Measurements from ENCODE around the gene CDKN2AIP. TPM values are rescaled to one million over a fixed set of nuclear protein-coding genes. Genes with fewer than 3 reads are reported as not detected.

Gene CDKN2AIP
- total RNA-seq, 1 donor from 2014 or later, result 15.9 TPM

- Mint-ChIP-seq H3K27ac (ENCODE audit: unreplicated experiment) (no peak overlapping the region), H3K9me3 (ENCODE audit: unreplicated experiment) (no peaks in the 10 kb centered on the region), H3K36me3 (ENCODE audit: unreplicated experiment) (peaks cover 9% of the 10 kb centered on the region), H3K4me3 (ENCODE audit: unreplicated experiment) (no peak overlapping the region), H3K4me1 (ENCODE audit: low read depth, unreplicated experiment) (no peaks in the 10 kb centered on the region), H3K27me3 (ENCODE audit: unreplicated experiment) (peaks cover 2% of the 10 kb centered on the region)
- TF ChIP-seq CTCF (IDR thresholded peaks at IDR 0.05; ENCODE audit: partially characterized antibody, unreplicated experiment), result no peak
- no peak for DNase-seq
These were observed 41.1 kb downstream of the CDKN2AIP start for GRCh38 chr4:183485411-183486160.

GRCh38 chr4:183492791-183493222 is 48.4 kb downstream of the CDKN2AIP start:
- no peak for DNase-seq

GRCh38 chr4:183493246-183493645 is 48.8 kb downstream of the CDKN2AIP start:
- H3K36me3 Mint-ChIP-seq (ENCODE audit: unreplicated experiment), result peaks cover 7% of the 10 kb centered on the region
- H3K4me3 Mint-ChIP-seq (ENCODE audit: unreplicated experiment), result no peak overlapping the region
- H3K4me1 Mint-ChIP-seq (ENCODE audit: low read depth, unreplicated experiment), result no peaks in the 10 kb centered on the region
- H3K9me3 Mint-ChIP-seq (ENCODE audit: unreplicated experiment), result peaks cover 1% of the 10 kb centered on the region
- H3K27ac Mint-ChIP-seq (ENCODE audit: unreplicated experiment), result no peak overlapping the region
- no peak for TF ChIP-seq CTCF (IDR thresholded peaks at IDR 0.05; ENCODE audit: partially characterized antibody, unreplicated experiment)
- no peaks in the 10 kb centered on the region for H3K27me3 Mint-ChIP-seq (ENCODE audit: unreplicated experiment)
- no peak for DNase-seq

More at GRCh38 chr4:183492791-183493222, 48.4 kb downstream of the CDKN2AIP start:
- no peak overlapping the region for H3K4me3 Mint-ChIP-seq (ENCODE audit: unreplicated experiment)
- H3K27ac Mint-ChIP-seq (ENCODE audit: unreplicated experiment), result no peak overlapping the region
- H3K9me3 Mint-ChIP-seq (ENCODE audit: unreplicated experiment), result peaks cover 1% of the 10 kb centered on the region
- peaks cover 7% of the 10 kb centered on the region for H3K36me3 Mint-ChIP-seq (ENCODE audit: unreplicated experiment)
- no peaks in the 10 kb centered on the region for H3K4me1 Mint-ChIP-seq (ENCODE audit: low read depth, unreplicated experiment)
- TF ChIP-seq CTCF (IDR thresholded peaks at IDR 0.05; ENCODE audit: partially characterized antibody, unreplicated experiment), result no peak
- no peaks in the 10 kb centered on the region for H3K27me3 Mint-ChIP-seq (ENCODE audit: unreplicated experiment)

- TF ChIP-seq CTCF (IDR thresholded peaks at IDR 0.05; ENCODE audit: partially characterized antibody, unreplicated experiment), result no peak
- peaks cover 1% of the 10 kb centered on the region for H3K9me3 Mint-ChIP-seq (ENCODE audit: unreplicated experiment)
- DNase-seq, result no peak
- no peak overlapping the region for H3K27ac Mint-ChIP-seq (ENCODE audit: unreplicated experiment)
- H3K36me3 Mint-ChIP-seq (ENCODE audit: unreplicated experiment), result peaks cover 7% of the 10 kb centered on the region
- no peak overlapping the region for H3K4me3 Mint-ChIP-seq (ENCODE audit: unreplicated experiment)
- no peaks in the 10 kb centered on the region for H3K27me3 Mint-ChIP-seq (ENCODE audit: unreplicated experiment)
- peaks cover 2% of the 10 kb centered on the region for H3K4me1 Mint-ChIP-seq (ENCODE audit: low read depth, unreplicated experiment)
These were observed 50.7 kb downstream of the CDKN2AIP start for GRCh38 chr4:183495184-183495583.

Other genes with a start within 250 kb of the CDKN2AIP start
- gene CLDN22, start 124.4 kb upstream of the CDKN2AIP start, total RNA-seq (ENCODE audit: unreplicated experiment), result not detected
- gene CLDN24, start 122.2 kb upstream of the CDKN2AIP start, total RNA-seq (ENCODE audit: unreplicated experiment), result not detected
- 4.8 TPM for gene ING2, start 60.4 kb downstream of the CDKN2AIP start, total RNA-seq (ENCODE audit: unreplicated experiment)
- 17.8 TPM for gene RWDD4, start 214.5 kb downstream of the CDKN2AIP start, total RNA-seq (ENCODE audit: unreplicated experiment)
- gene TRAPPC11, start 214.7 kb downstream of the CDKN2AIP start, total RNA-seq (ENCODE audit: unreplicated experiment), result 56.2 TPM